ENCODE measurements around the gene SDK1.

Gene SDK1

DNA sequence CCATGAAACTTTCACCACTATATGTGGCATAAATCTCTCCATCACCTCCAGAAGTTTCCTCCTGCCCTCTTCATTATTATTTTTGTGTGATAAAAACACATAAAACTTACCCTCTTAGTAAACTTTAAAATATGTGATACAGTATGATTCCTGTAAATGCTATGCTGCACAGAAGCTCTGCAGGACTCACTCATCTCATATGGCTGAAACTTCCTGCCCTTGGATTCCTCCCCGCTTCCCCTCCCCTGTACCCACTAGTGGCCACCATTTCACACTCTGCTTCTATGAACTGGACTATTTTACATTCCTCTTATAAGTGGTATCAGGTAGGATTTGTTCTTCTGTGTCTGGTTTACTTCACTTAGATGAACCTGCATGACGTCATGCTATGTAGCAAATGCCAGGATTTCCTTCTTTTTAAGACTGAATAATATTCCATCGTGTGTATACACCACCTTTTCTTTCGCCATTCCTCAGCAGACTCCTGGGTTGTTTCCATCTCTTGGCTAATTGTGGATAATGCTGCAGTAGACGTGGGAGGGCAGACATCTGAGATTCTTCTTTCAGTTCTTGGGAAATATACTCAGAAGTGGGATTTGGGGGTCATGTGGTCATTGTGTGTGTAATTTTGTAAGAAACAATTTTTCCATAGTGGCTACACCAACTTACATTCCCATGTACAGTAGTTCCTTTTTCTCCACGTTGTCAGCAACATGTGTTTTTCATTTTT is 335.2 kb downstream of the SDK1 start:
- ChIA-PET POLR2A (ENCODE audit: low non-redundant PET) (no interaction called here), CTCF (no interaction called here)
- DNase-seq (ENCODE audit: low spot score): no peak
- no peak overlapping the region for H3K27ac ChIP-seq
- TF ChIP-seq, protein P1, sequence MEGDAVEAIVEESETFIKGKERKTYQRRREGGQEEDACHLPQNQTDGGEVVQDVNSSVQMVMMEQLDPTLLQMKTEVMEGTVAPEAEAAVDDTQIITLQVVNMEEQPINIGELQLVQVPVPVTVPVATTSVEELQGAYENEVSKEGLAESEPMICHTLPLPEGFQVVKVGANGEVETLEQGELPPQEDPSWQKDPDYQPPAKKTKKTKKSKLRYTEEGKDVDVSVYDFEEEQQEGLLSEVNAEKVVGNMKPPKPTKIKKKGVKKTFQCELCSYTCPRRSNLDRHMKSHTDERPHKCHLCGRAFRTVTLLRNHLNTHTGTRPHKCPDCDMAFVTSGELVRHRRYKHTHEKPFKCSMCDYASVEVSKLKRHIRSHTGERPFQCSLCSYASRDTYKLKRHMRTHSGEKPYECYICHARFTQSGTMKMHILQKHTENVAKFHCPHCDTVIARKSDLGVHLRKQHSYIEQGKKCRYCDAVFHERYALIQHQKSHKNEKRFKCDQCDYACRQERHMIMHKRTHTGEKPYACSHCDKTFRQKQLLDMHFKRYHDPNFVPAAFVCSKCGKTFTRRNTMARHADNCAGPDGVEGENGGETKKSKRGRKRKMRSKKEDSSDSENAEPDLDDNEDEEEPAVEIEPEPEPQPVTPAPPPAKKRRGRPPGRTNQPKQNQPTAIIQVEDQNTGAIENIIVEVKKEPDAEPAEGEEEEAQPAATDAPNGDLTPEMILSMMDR (conservative IDR thresholded peaks at IDR 0.05; ENCODE audit: low read depth): no peak

DNA sequence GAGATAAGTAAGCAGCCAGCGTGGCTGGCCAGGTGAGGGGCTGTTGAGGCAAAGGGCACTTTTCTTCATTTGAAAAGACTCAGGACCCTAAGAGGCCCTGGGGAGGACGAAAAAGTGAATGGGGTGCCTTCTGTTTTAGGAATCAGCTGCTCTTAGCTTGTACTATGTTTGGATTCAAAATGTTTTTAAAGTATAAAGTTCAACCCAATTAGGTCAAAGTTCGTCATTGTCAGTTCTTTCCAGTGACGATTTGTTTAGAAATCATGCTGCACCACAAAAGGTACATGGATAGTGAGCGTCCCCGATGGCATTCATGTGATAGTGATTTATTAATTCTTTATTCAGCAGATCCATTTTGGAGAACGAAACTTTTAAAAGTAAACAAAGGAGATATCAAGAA is 338.2 kb downstream of the SDK1 start:
- CTCF ChIA-PET: no interaction called here
- no peak overlapping the region for H3K27ac ChIP-seq
- POLR2A ChIA-PET (ENCODE audit: low non-redundant PET): no interaction called here
- TF ChIP-seq, protein P1 (conservative IDR thresholded peaks at IDR 0.05; ENCODE audit: low read depth): no peak
- no peak for DNase-seq (ENCODE audit: low spot score)

DNA sequence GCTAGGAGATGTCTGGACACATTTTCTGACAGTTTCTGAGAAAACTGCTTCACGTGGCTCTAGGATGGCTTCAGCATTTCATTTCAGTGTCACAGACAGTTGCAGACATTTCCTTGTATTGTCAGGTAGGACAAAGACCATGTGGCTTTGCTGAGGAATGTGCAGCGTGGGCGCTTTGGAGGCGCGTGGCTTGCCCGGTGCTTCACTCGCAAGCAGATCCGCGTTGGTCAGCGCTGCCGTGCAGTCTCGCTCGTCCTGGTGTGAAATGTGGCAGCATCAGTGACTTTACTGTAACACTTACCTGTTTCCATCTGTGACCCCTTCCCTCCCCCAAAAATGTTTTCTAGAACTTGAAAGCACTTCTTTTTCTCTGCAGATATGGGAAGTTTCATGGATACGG is 340.5 kb downstream of the SDK1 start:
- ChIA-PET POLR2A (ENCODE audit: low non-redundant PET) (no interaction called here), CTCF (no interaction called here)
- TF ChIP-seq, protein P1 (conservative IDR thresholded peaks at IDR 0.05; ENCODE audit: low read depth): no peak
- no peak for DNase-seq (ENCODE audit: low spot score)
- no peak overlapping the region for H3K27ac ChIP-seq

DNA sequence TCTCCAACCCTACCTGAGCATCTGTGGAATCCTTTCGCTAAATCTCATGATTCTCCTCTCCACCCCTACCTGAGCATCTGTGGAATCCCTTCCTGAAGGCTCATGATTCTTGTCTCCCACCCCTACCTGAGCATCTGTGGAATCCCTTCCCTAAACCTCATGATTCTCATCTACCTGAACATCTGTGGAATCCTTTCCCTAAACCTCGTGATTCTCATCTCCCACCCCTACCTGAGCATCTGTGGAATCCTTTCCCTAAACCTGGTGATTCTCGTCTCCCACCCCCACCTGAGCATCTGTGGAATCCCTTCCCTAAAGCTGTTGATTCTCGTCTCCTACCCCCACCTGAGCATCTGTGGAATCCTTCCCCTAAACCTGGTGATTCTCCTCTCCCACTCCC is 342.0 kb downstream of the SDK1 start:
- TF ChIP-seq, protein P1 (conservative IDR thresholded peaks at IDR 0.05; ENCODE audit: low read depth): no peak
- no peak overlapping the region for H3K27ac ChIP-seq
- CTCF ChIA-PET: interaction anchor here (0.6 kb wide), 1 partner anchor 347 kb away, joined by 5 read pairs; no protein-coding TSS in a partner anchor
- POLR2A ChIA-PET (ENCODE audit: low non-redundant PET): no interaction called here
- no peak for DNase-seq (ENCODE audit: low spot score)

DNA sequence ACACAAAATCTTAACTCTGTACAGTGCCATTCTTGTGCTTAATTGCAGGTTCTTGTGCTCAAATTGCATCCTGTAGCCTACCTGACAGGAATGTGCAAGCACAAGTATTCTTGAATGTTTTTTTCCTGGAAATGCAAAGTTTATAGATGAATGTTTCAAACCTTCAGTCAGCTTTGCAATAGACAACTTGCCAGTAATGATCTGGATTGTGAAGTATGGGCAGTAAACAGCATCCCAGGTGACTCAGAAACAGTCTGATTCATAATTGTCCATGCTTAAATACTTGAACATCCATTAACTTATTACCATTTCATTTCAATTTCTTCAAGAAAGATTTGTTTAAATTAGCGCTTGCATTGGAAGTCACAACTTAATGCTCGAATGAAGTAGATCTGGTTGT is 347.2 kb downstream of the SDK1 start:
- POLR2A ChIA-PET (ENCODE audit: low non-redundant PET): no interaction called here
- TF ChIP-seq, protein P1 (conservative IDR thresholded peaks at IDR 0.05; ENCODE audit: low read depth): no peak
- H3K27ac ChIP-seq: no peak overlapping the region
- DNase-seq (ENCODE audit: low spot score): peak; percentile 13
- CTCF ChIA-PET: no interaction called here

DNA sequence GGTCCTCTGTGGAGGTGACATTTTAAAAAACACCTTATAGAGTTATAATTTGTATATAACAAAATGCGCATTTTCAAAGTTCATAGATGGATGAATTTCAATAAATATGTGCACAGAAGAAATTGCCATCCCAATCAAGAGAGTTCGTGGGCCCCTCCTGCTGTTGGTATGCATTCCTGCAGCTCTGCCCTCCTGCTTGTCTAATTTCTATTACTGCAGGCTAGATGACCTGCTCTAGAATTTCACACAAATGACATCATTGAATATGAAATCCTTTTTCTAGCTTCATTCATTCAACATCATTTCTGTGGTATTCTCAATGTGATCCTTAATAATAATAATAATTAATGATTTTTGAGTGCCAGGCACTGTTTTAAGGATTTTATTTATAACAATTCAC is 348.2 kb downstream of the SDK1 start:
- H3K27ac ChIP-seq: no peak overlapping the region
- no peak for DNase-seq (ENCODE audit: low spot score)
- ChIA-PET POLR2A (ENCODE audit: low non-redundant PET) (no interaction called here), CTCF (no interaction called here)
- TF ChIP-seq, protein P1 (conservative IDR thresholded peaks at IDR 0.05; ENCODE audit: low read depth): no peak
